Loucy (cell line): Measurements from ENCODE around the gene HS1BP3.

Experiments
- H2AFZ ChIP-seq: fragments of 200-600 bp; sonication (generic); 2 replicates; pipeline ENCODE4 v1.6.0; 2016; ENCODE audit warnings: antibody characterized with exemption, mild to moderate bottlenecking, low read length, moderate library complexity
- H3F3A ChIP-seq: fragments of 200-600 bp; 2 replicates; pipeline ENCODE4 v1.6.0; 2016; ENCODE audit warnings: antibody characterized with exemption, low read depth, mild to moderate bottlenecking
- H3K27me3 ChIP-seq: fragments of 200-600 bp; sonication (generic); 2 replicates; pipeline ENCODE4 v1.6.1; 2014; ENCODE audit warnings: low read length, mild to moderate bottlenecking; ENCODE audit not compliant: insufficient read depth, poor library complexity, severe bottlenecking
- H3K36me3 ChIP-seq: fragments of 200-600 bp; sonication (generic); 2 replicates; pipeline ENCODE4 v1.6.1; 2016; ENCODE audit warnings: low read length; ENCODE audit not compliant: insufficient read depth
- H3K4me1 ChIP-seq: fragments of 200-600 bp; sonication (generic); 2 replicates; pipeline ENCODE4 v1.5.1; 2014; ENCODE audit warnings: low read length, mild to moderate bottlenecking; ENCODE audit not compliant: insufficient read depth, poor library complexity, severe bottlenecking
- H3K4me2 ChIP-seq: fragments of 200-600 bp; sonication (generic); 2 replicates; pipeline ENCODE4 v1.6.0; 2014; ENCODE audit warnings: antibody characterized with exemption, low read length, low read depth, mild to moderate bottlenecking; ENCODE audit not compliant: poor library complexity, severe bottlenecking
- H3K4me3 ChIP-seq: fragments of 200-600 bp; sonication (generic); 2 replicates; pipeline ENCODE4 v1.5.1; 2014; ENCODE audit warnings: low read length, mild to moderate bottlenecking, mixed read lengths; ENCODE audit not compliant: poor library complexity, severe bottlenecking
- H3K79me2 ChIP-seq: fragments of 200-600 bp; sonication (generic); 2 replicates; pipeline ENCODE4 v1.6.1; 2014; ENCODE audit warnings: low read length; ENCODE audit not compliant: insufficient read depth
- H3K9ac ChIP-seq: fragments of 200-600 bp; sonication (generic); 2 replicates; pipeline ENCODE4 v1.6.0; 2014; ENCODE audit warnings: mild to moderate bottlenecking, low read depth, low read length, moderate library complexity; ENCODE audit not compliant: poor library complexity, severe bottlenecking
- H3K9me2 ChIP-seq: fragments of 200-600 bp; sonication (generic); replicated peaks from 2 replicates; pipeline ENCODE4 v1.6.1; 2016; ENCODE audit warnings: low read depth, low read length, mixed read lengths
- H3K9me3 ChIP-seq: fragments of 200-600 bp; sonication (generic); 2 replicates; pipeline ENCODE4 v1.6.1; 2014; ENCODE audit warnings: mild to moderate bottlenecking, antibody characterized with exemption, low read length, low read depth; ENCODE audit not compliant: insufficient read depth
- H4K20me1 ChIP-seq: fragments of 200-600 bp; sonication (generic); 2 replicates; pipeline ENCODE4 v1.6.0; 2014; ENCODE audit warnings: antibody characterized with exemption, low read length, mild to moderate bottlenecking; ENCODE audit not compliant: insufficient read depth, poor library complexity, severe bottlenecking
- EZH2phosphoT487 ChIP-seq: fragments of 200-600 bp; IDR thresholded peaks from 2 replicates; pipeline ENCODE4 v1.6.1; 2018; ENCODE audit warnings: antibody characterized with exemption, mild to moderate bottlenecking, moderate library complexity, borderline replicate concordance
- TF ChIP-seq, protein P1 (sequence below): fragments of 200-600 bp; sonication (generic); conservative IDR thresholded peaks from 2 replicates; pipeline ENCODE4 v1.5.1; 2014; ENCODE audit warnings: mild to moderate bottlenecking, antibody characterized with exemption, low read length

HS1BP3 gene

GRCh38 chr2:20684581-20685063 is 33.7 kb upstream of the HS1BP3 start:
- Histone ChIP-seq H3K4me1 (peaks cover 5% of the 10 kb centered on the region), H4K20me1 (no peaks in the 10 kb centered on the region), H3F3A (no peaks in the 10 kb centered on the region)

DNA sequence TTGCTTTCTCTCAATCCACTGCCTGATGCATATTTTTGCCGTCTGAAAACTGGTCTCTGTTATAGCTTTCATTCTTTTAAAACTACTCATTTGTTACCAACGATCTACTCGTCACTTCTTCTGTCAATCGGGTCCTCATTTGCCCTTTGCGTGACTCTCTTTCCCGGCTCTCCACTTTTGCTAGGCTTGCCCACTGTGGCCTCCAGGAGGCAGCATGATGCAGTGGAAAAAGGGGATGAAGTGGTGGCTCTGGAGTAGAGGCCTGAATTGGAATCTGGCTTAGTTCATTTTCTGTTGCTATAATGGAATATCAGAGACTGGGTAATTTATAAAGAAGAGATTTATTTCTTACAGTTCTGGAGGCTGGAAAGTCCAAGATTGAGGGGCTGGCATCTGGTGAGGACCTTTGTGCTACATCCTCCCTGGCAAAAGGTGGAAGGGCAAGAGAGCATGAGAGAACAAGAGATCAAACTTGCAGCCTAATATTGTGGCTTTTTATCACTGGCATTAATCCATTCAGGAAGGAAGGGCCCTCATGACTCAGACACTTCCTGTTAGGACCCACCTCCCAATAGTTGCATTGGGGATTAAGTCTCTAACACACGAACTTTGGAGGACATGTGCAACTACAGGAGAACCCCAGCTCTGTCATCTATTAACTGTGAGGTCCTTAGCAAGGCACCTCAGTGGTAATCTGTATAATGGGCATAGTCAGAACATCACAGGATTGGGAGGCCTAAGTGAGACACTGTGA is 31.4 kb upstream of the HS1BP3 start:
- Histone ChIP-seq H3K4me3 (no peak overlapping the region), H3K36me3 (no peaks in the 10 kb centered on the region), H3K79me2 (no peaks in the 10 kb centered on the region), H2AFZ (no peak overlapping the region), H3F3A (no peaks in the 10 kb centered on the region), H3K4me2 (no peak overlapping the region), H4K20me1 (no peaks in the 10 kb centered on the region), H3K4me1 (peaks cover 5% of the 10 kb centered on the region), H3K9ac (no peak overlapping the region), H3K9me3 (no peaks in the 10 kb centered on the region), H3K9me2 (no peaks in the 10 kb centered on the region), H3K27me3 (no peaks in the 10 kb centered on the region)
- TF ChIP-seq EZH2phosphoT487, result no peak
- TF ChIP-seq, protein P1, sequence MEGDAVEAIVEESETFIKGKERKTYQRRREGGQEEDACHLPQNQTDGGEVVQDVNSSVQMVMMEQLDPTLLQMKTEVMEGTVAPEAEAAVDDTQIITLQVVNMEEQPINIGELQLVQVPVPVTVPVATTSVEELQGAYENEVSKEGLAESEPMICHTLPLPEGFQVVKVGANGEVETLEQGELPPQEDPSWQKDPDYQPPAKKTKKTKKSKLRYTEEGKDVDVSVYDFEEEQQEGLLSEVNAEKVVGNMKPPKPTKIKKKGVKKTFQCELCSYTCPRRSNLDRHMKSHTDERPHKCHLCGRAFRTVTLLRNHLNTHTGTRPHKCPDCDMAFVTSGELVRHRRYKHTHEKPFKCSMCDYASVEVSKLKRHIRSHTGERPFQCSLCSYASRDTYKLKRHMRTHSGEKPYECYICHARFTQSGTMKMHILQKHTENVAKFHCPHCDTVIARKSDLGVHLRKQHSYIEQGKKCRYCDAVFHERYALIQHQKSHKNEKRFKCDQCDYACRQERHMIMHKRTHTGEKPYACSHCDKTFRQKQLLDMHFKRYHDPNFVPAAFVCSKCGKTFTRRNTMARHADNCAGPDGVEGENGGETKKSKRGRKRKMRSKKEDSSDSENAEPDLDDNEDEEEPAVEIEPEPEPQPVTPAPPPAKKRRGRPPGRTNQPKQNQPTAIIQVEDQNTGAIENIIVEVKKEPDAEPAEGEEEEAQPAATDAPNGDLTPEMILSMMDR, result peak; percentile 65

More at GRCh38 chr2:20684581-20685063, 33.7 kb upstream of the HS1BP3 start:
- no peaks in the 10 kb centered on the region for H3K9me3 ChIP-seq
- TF ChIP-seq, protein P1, result no peak
- no peak for TF ChIP-seq EZH2phosphoT487
- H3K4me2 ChIP-seq, result no peak overlapping the region
- H3K36me3 ChIP-seq, result no peaks in the 10 kb centered on the region
- no peaks in the 10 kb centered on the region for H3K79me2 ChIP-seq
- H3K9ac ChIP-seq, result no peak overlapping the region
- no peaks in the 10 kb centered on the region for H3K9me2 ChIP-seq
- no peak overlapping the region for H2AFZ ChIP-seq
- H3K4me3 ChIP-seq, result no peak overlapping the region
- H3K27me3 ChIP-seq, result no peaks in the 10 kb centered on the region

- Histone ChIP-seq H3K79me2 (no peaks in the 10 kb centered on the region), H3K36me3 (no peaks in the 10 kb centered on the region), H3K9ac (no peak overlapping the region), H3K4me1 (peaks cover 5% of the 10 kb centered on the region), H3K9me3 (no peaks in the 10 kb centered on the region), H4K20me1 (no peaks in the 10 kb centered on the region), H3F3A (no peaks in the 10 kb centered on the region), H3K27me3 (no peaks in the 10 kb centered on the region), H3K4me3 (no peak overlapping the region), H3K4me2 (no peak overlapping the region), H2AFZ (no peak overlapping the region), H3K9me2 (no peaks in the 10 kb centered on the region)
- TF ChIP-seq, protein P1, result no peak
- TF ChIP-seq EZH2phosphoT487, result no peak
Observed at GRCh38 chr2:20680744-20681375, 30.0 kb upstream of the HS1BP3 start.
